A673 (cell line): ENCODE measurements around the gene RTN4IP1. TPM values are rescaled to one million over a fixed set of nuclear protein-coding genes. Genes with fewer than 3 reads are reported as not detected.

ENCODE experiments used
- BruUV-seq: library from RNA; stranded (reverse); fragments of 400-500 nt; replicated peaks from 2 replicates; lab custom pipeline; 2021; lab: Mats Ljungman, UMichigan
- CTCF ChIA-PET: fragments of 300-600 bp; sonication (Branson Sonifier 250); formaldehyde crosslinking; loops from one replicate; lab custom pipeline; 2022; ENCODE audit warnings: antibody characterized with exemption; lab: Charles Lee
- POLR2A ChIA-PET: fragments of 300-600 bp; sonication (Branson Sonifier 250); formaldehyde crosslinking; loops from one replicate; lab custom pipeline; 2022; ENCODE audit warnings: antibody characterized with exemption; ENCODE audit not compliant: low non-redundant PET; lab: Charles Lee
- DNase-seq: peaks from one replicate; pipeline ENCODE4 v3.0.0-alpha.2; 2015; ENCODE audit warnings: low spot score
- H3K27ac ChIP-seq: fragments of 200-600 bp; sonication (generic); 2 replicates; pipeline ENCODE4 v1.5.1; 2016; ENCODE audit warnings: mixed run types, low read depth, mild to moderate bottlenecking, mixed read lengths, antibody characterized with exemption, low read length; ENCODE audit not compliant: poor library complexity, severe bottlenecking
- H3K27me3 ChIP-seq: fragments of 200-600 bp; sonication (generic); replicated peaks from 2 replicates; pipeline ENCODE4 v1.6.1; 2017; ENCODE audit warnings: mixed run types, low read depth, mild to moderate bottlenecking, mixed read lengths, antibody characterized with exemption, low read length; ENCODE audit not compliant: insufficient read depth, poor library complexity
- H3K36me3 ChIP-seq: fragments of 200-600 bp; sonication (generic); 2 replicates; pipeline ENCODE4 v1.6.1; 2016; ENCODE audit warnings: mixed run types, mild to moderate bottlenecking, mixed read lengths, antibody characterized with exemption, low read length; ENCODE audit not compliant: insufficient read depth, poor library complexity, severe bottlenecking
- H3K4me1 ChIP-seq: fragments of 200-600 bp; sonication (generic); 2 replicates; pipeline ENCODE4 v1.6.1; 2017; ENCODE audit warnings: mixed run types, mild to moderate bottlenecking, mixed read lengths, antibody characterized with exemption, low read length; ENCODE audit not compliant: insufficient read depth, poor library complexity, severe bottlenecking
- H3K4me3 ChIP-seq: fragments of 200-600 bp; sonication (generic); 2 replicates; pipeline ENCODE4 v1.5.1; 2016; ENCODE audit warnings: low read depth, mixed run types, mild to moderate bottlenecking, mixed read lengths, low read length; ENCODE audit not compliant: poor library complexity, severe bottlenecking
- H3K9me3 ChIP-seq: fragments of 200-600 bp; sonication (generic); 2 replicates; pipeline ENCODE4 v1.6.1; 2016; ENCODE audit warnings: mixed run types, low read depth, mild to moderate bottlenecking, mixed read lengths, antibody characterized with exemption, low read length; ENCODE audit not compliant: poor library complexity, severe bottlenecking
- EZH2 ChIP-seq: fragments of 200-600 bp; sonication (generic); IDR thresholded peaks from 2 replicates; pipeline ENCODE4 v1.6.1; 2017; ENCODE audit warnings: borderline replicate concordance, low read depth, mild to moderate bottlenecking, mixed read lengths, antibody characterized with exemption, low read length; ENCODE audit not compliant: poor library complexity, severe bottlenecking
- intact Hi-C: fragments of 100-400 bp; cut with micrococcal nuclease; formaldehyde crosslinking; loops from one replicate; pipeline ENCODE4 v1.10.0; 2022; ENCODE audit not compliant: unreplicated experiment
- total RNA-seq: library from RNA; stranded (reverse); gene quantifications from 2 replicates; pipeline ENCODE4 v1.2.3, GENCODE V29; 2021
- TF ChIP-seq, protein P1 (sequence below): fragments of 300-800, 200-600 bp; sonication (generic); conservative IDR thresholded peaks from 2 replicates; pipeline ENCODE4 v1.5.1; 2017; ENCODE audit warnings: low read depth, mild to moderate bottlenecking, antibody characterized with exemption, low read length, moderate library complexity, mixed read lengths

The RTN4IP1 gene
- total RNA-seq, 1 experiment from 2014 or later, result 15.7 TPM

DNA sequence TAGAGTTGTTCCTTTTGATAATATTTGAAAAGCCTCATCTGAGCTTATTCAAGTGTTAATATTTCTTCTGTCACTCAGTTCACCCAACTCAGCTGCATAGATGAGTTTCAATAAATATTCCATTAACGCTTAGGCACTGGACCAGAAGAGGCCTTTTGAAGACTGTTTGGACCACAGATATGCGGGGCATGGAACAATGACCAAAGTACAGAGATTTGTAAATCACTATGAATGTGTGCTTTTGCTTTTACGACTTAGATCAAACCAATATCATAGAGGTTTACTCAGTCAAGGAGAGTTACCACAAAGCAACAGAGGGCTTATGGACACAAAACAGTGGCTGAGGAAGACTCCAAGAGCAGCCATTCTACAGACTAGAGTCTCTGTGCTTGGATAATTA, 99.9 kb downstream of the RTN4IP1 start:
- Histone ChIP-seq H3K27me3 (no peaks in the 10 kb centered on the region), H3K9me3 (no peaks in the 10 kb centered on the region), H3K36me3 (no peaks in the 10 kb centered on the region), H3K27ac (no peak overlapping the region), H3K4me1 (peaks cover 19% of the 10 kb centered on the region), H3K4me3 (no peak overlapping the region)
- POLR2A ChIA-PET, result interaction anchor here (0.5 kb wide), 1 partner anchor 683 kb away, joined by 4 read pairs; no protein-coding TSS in a partner anchor
- BruUV-seq, result no TSS peak
- intact Hi-C loops, result no loop called here
- no peak for DNase-seq
- CTCF ChIA-PET, result no interaction called here
- TF ChIP-seq, protein P1, sequence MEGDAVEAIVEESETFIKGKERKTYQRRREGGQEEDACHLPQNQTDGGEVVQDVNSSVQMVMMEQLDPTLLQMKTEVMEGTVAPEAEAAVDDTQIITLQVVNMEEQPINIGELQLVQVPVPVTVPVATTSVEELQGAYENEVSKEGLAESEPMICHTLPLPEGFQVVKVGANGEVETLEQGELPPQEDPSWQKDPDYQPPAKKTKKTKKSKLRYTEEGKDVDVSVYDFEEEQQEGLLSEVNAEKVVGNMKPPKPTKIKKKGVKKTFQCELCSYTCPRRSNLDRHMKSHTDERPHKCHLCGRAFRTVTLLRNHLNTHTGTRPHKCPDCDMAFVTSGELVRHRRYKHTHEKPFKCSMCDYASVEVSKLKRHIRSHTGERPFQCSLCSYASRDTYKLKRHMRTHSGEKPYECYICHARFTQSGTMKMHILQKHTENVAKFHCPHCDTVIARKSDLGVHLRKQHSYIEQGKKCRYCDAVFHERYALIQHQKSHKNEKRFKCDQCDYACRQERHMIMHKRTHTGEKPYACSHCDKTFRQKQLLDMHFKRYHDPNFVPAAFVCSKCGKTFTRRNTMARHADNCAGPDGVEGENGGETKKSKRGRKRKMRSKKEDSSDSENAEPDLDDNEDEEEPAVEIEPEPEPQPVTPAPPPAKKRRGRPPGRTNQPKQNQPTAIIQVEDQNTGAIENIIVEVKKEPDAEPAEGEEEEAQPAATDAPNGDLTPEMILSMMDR, result no peak
- TF ChIP-seq EZH2, result no peak

DNA sequence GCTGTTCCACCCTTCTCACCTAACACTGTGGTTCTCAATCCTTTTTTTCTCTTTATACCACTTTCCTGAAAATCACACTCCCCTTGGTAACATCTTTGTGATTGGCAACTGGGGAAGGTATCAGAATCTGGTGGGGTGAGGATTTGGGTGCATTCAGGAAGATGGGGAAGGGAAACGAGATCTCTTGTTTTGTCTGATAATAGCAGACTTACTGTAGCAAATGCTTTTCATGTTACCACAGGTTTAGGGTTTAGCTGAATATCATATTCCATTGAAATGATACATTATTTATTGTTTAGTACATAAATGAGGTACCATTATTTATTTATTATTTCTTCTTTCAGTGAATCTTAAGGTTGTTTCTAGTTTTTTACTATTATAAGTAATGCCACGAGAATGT, 100.8 kb downstream of the RTN4IP1 start:
- no peaks in the 10 kb centered on the region for H3K27me3 ChIP-seq
- ChIA-PET POLR2A (no interaction called here), CTCF (no interaction called here)
- no peak overlapping the region for H3K4me3 ChIP-seq
- TF ChIP-seq EZH2, result no peak
- TF ChIP-seq, protein P1, result no peak
- H3K36me3 ChIP-seq, result no peaks in the 10 kb centered on the region
- no TSS peak for BruUV-seq
- no peak for DNase-seq
- H3K9me3 ChIP-seq, result no peaks in the 10 kb centered on the region
- intact Hi-C loops, result no loop called here
- no peak overlapping the region for H3K27ac ChIP-seq
- H3K4me1 ChIP-seq, result peaks cover 19% of the 10 kb centered on the region

DNA sequence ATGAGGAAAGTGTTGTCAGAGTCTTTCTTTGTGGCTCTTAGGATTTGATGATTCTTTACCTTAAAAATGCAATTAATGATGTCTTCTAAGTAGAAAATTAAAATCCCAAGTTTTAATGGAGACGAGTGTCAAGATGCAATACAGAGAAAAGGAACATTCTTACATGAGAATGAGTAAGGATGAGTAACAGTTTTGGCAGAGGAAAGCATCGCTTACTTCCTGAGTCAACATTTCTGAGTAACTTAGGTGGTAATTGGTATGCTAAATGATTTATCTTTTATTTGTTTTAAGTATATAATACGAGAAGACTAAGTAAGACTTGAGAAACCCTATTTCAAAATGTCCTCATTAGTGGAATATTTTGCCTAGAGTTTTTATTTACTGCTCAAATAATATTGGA, 101.3 kb downstream of the RTN4IP1 start:
- no peak for TF ChIP-seq EZH2
- TF ChIP-seq, protein P1, result no peak
- POLR2A ChIA-PET, result no interaction called here
- no peaks in the 10 kb centered on the region for H3K36me3 ChIP-seq
- no peaks in the 10 kb centered on the region for H3K27me3 ChIP-seq
- H3K4me3 ChIP-seq, result no peak overlapping the region
- no peaks in the 10 kb centered on the region for H3K9me3 ChIP-seq
- DNase-seq, result no peak
- CTCF ChIA-PET, result no interaction called here
- intact Hi-C loops, result no loop called here
- H3K27ac ChIP-seq, result no peak overlapping the region
- BruUV-seq, result no TSS peak
- peaks cover 19% of the 10 kb centered on the region for H3K4me1 ChIP-seq
